A549 (cell line): ENCODE results near the gene ARTN. TPM values are rescaled to one million over a fixed set of nuclear protein-coding genes. Genes with fewer than 3 reads are reported as not detected.

Experiments
- ATAC-seq, 2 experiments: fragments of 200-7000 bp in 1 of 2; fragments of >200 bp in 1 of 2; cut with Nextera tagmentation in 1 of 2; cut with Tn5 transposase in 1 of 2; 3 replicates each; pipeline versions ENCODE4 v1.8.0 to v1.9.1; 2018 to 2020; ENCODE audit warnings: mild to moderate bottlenecking in 1 of 2, moderate library complexity in 1 of 2
- CTCF ChIA-PET: fragments of 300-600 bp; sonication (Branson Sonifier 250); formaldehyde crosslinking; extraction: SDS; loops from one replicate; lab custom pipeline; 2021; ENCODE audit warnings: antibody characterized with exemption, inconsistent platforms; lab: Yijun Ruan, JAX
- POLR2A ChIA-PET: fragments of 350-600 bp; formaldehyde crosslinking; extraction: SDS; loops from one replicate; lab custom pipeline; 2021; ENCODE audit warnings: antibody characterized with exemption, inconsistent platforms; lab: Yijun Ruan, JAX
- DNase-seq, 2 experiments: peaks; one replicate each; pipeline versions ENCODE4 v3.0.0 to v3.0.0-alpha.2; 2011 to 2016; ENCODE audit warnings: low read depth in 1 of 2, low spot score in 1 of 2
- FAIRE-seq: peaks from 2 replicates; lab custom pipeline; 2011; peaks lifted over from hg19 to GRCh38; lab: Jason Lieb, UNC
- H3K27ac ChIP-seq, 2 experiments: fragments of >200 bp; sonication (Bioruptor Twin); formaldehyde crosslinking; 3 replicates each; pipeline ENCODE4 v1.5.1; 2016 to 2017
- H3K4me1 ChIP-seq: fragments of >200 bp; sonication (Bioruptor Twin); formaldehyde crosslinking; 3 replicates; pipeline ENCODE4 v1.6.1; 2016
- H3K4me2 ChIP-seq: fragments of >200 bp; sonication (Bioruptor Twin); formaldehyde crosslinking; 3 replicates; pipeline ENCODE4 v1.6.1; 2016
- H3K4me3 ChIP-seq: fragments of >200 bp; sonication (Bioruptor Twin); formaldehyde crosslinking; 3 replicates; pipeline ENCODE4 v1.5.1; 2016
- H3K9me3 ChIP-seq: fragments of >200 bp; sonication (Bioruptor Twin); formaldehyde crosslinking; 3 replicates; pipeline ENCODE4 v1.6.1; 2016
- BHLHE40 ChIP-seq: IDR thresholded peaks from 2 replicates; pipeline ENCODE4 v1.6.1; 2012; ENCODE audit warnings: low read depth, low read length, inconsistent platforms
- CBX2 ChIP-seq: fragments of 200-600 bp; sonication (generic); IDR thresholded peaks from 2 replicates; pipeline ENCODE4 v1.6.1; 2016; ENCODE audit warnings: low read depth, mild to moderate bottlenecking, borderline replicate concordance
- CHD2 ChIP-seq: fragments of 150-350 bp; IDR thresholded peaks from 2 replicates; pipeline ENCODE4 v1.6.1; 2014; ENCODE audit warnings: low read length; ENCODE audit not compliant: partially characterized antibody
- CTCF ChIP-seq: fragments of >200 bp; sonication (Bioruptor Twin); formaldehyde crosslinking; IDR thresholded peaks from 3 replicates; pipeline ENCODE4 v1.5.1; 2016
- EHF ChIP-seq: fragments of 250-450 bp; sonication (Bioruptor Pico); IDR thresholded peaks from 2 replicates; pipeline ENCODE4 v1.5.0; 2020; ENCODE audit warnings: mild to moderate bottlenecking
- FOXS1 ChIP-seq: fragments of 250-450 bp; sonication (Bioruptor Pico); IDR thresholded peaks from 2 replicates; pipeline ENCODE4 v1.5.0; 2020; ENCODE audit warnings: mild to moderate bottlenecking, moderate library complexity
- HDAC2 ChIP-seq: fragments of 200-600 bp; sonication (generic); IDR thresholded peaks from 2 replicates; pipeline ENCODE4 v1.6.1; 2016
- HOXA7 ChIP-seq: fragments of 250-450 bp; sonication (Bioruptor Pico); IDR thresholded peaks from 2 replicates; pipeline ENCODE4 v1.5.0; 2020; ENCODE audit warnings: mild to moderate bottlenecking, moderate library complexity
- JUN ChIP-seq, 2 experiments: fragments of >200 bp; sonication (Bioruptor Twin); formaldehyde crosslinking; IDR thresholded peaks; 2 replicates in 1 of 2; 3 replicates in 1 of 2; pipeline ENCODE4 v1.6.1; 2016 to 2017
- KDM1A ChIP-seq: fragments of 200-600 bp; sonication (generic); IDR thresholded peaks from 2 replicates; pipeline ENCODE4 v1.6.1; 2016; ENCODE audit warnings: low read depth, mild to moderate bottlenecking
- MAX ChIP-seq: IDR thresholded peaks from 2 replicates; pipeline ENCODE4 v1.6.1; 2012
- MAZ ChIP-seq: fragments of 150-350 bp; IDR thresholded peaks from 2 replicates; pipeline ENCODE4 v1.6.1; 2014; ENCODE audit warnings: antibody characterized with exemption, low read depth, low read length, borderline replicate concordance
- NFE2L2 ChIP-seq: fragments of 150-350 bp; conservative IDR thresholded peaks from 2 replicates; pipeline ENCODE4 v1.6.1; 2014; ENCODE audit warnings: low read length
- NPAS2 ChIP-seq: fragments of 250-450 bp; sonication (Bioruptor Pico); IDR thresholded peaks from 2 replicates; pipeline ENCODE4 v1.8.0; 2022; ENCODE audit warnings: mild to moderate bottlenecking, moderate library complexity, borderline replicate concordance
- POLR2AphosphoS2 ChIP-seq: conservative IDR thresholded peaks from 2 replicates; pipeline ENCODE4 v1.6.1; 2012; ENCODE audit warnings: low read length, improper control_type of control experiment, inconsistent platforms
- RARB ChIP-seq: fragments of 250-450 bp; sonication (Bioruptor Pico); IDR thresholded peaks from 2 replicates; pipeline ENCODE4 v1.8.0; 2021; ENCODE audit warnings: mild to moderate bottlenecking, moderate library complexity
- REST ChIP-seq: fragments of 200-600 bp; sonication (generic); IDR thresholded peaks from 2 replicates; pipeline ENCODE4 v1.6.1; 2016; ENCODE audit warnings: antibody characterized with exemption, mild to moderate bottlenecking, moderate library complexity
- SREBF2 ChIP-seq: fragments of 450-650 bp; IDR thresholded peaks from 2 replicates; pipeline ENCODE4 v1.6.1; 2014; ENCODE audit warnings: mild to moderate bottlenecking, moderate library complexity
- TFCP2L1 ChIP-seq: fragments of 250-450 bp; sonication (Bioruptor Pico); IDR thresholded peaks from 2 replicates; pipeline ENCODE4 v1.5.0; 2021; ENCODE audit warnings: mild to moderate bottlenecking
- ZNF302 ChIP-seq: fragments of 250-450 bp; sonication (Bioruptor Pico); IDR thresholded peaks from 2 replicates; pipeline ENCODE4 v1.9.0; 2021; ENCODE audit warnings: inconsistent platforms, mild to moderate bottlenecking, moderate library complexity
- WGBS: methylation state at CpG from one replicate; pipeline ENCODE4 v1.1.6; 2017; ENCODE audit errors: missing lambda C conversion rate; 5-methylcytosine and 5-hydroxymethylcytosine counted together
- polyA plus RNA-seq, 4 experiments: library from polyadenylated mRNA; depleted of rRNA in 3 of 4; stranded (reverse); fragments of >200 nt; fragmentation: RNase III in 1 of 4; extraction: RNeasy Plus Mini Kit Qiagen cat#74134 plus additional on column Dnase treatment in 1 of 4; gene quantifications; 2 replicates in 3 of 4; 3 replicates in 1 of 4; pipeline ENCODE4 v1.2.3, GENCODE V29; 2011 to 2017
- TF ChIP-seq, protein P1 (sequence below): fragments of 450-650 bp; IDR thresholded peaks from 2 replicates; pipeline ENCODE4 v1.6.1; 2014; ENCODE audit warnings: antibody characterized with exemption
- TF ChIP-seq, protein P2 (sequence below): IDR thresholded peaks from 2 replicates; pipeline ENCODE4 v1.6.1; 2012; ENCODE audit warnings: low read depth, borderline replicate concordance

Gene ARTN
- polyA plus RNA-seq, 2 of the 4 experiments (the other 2 are of a cell fraction): 0.21 to 0.53 TPM

DNA sequence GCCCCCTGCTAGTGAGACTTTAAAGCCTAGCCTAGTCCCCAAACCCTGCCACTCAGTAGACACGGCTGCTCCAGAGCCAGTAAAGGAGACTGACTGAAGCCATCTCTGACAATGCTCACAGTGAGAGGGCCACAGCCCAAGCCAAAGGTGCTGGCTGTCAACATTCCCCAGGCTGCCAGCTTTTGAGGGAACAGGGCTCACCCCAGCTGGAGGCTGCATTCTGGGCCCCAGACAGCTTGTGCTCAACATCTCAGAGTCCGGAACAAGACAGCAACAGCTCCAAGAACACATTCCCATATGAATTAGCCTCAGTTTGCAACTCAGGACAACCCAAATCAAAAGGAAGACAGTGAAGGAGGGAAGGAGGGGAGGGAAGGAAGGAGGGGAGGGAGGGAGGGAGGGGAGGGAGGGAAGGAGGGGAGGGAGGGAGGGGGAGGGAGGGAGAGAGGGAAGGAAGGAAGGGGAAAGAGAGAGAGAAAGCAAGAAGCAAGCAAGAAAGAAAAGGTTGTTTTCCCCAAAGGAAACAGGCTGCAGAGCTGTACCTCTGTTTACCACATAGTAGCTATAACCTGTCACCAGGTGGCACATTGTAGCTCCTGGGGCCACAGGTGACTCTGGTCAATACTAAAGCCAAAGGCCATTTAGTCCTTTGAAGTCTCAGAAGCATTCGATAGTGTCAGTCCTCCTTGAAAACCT is 5.4 kb downstream of the ARTN start:
- TF ChIP-seq CHD2: no peak
- no peak for TF ChIP-seq POLR2AphosphoS2
- no peak for TF ChIP-seq HOXA7 (CRISPR knock-in tag)
- TF ChIP-seq MAZ: no peak
- no peak for TF ChIP-seq RARB (CRISPR knock-in tag)
- TF ChIP-seq, protein P1, sequence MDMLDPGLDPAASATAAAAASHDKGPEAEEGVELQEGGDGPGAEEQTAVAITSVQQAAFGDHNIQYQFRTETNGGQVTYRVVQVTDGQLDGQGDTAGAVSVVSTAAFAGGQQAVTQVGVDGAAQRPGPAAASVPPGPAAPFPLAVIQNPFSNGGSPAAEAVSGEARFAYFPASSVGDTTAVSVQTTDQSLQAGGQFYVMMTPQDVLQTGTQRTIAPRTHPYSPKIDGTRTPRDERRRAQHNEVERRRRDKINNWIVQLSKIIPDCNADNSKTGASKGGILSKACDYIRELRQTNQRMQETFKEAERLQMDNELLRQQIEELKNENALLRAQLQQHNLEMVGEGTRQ: no peak
- no peak for TF ChIP-seq NPAS2
- TF ChIP-seq, protein P2, sequence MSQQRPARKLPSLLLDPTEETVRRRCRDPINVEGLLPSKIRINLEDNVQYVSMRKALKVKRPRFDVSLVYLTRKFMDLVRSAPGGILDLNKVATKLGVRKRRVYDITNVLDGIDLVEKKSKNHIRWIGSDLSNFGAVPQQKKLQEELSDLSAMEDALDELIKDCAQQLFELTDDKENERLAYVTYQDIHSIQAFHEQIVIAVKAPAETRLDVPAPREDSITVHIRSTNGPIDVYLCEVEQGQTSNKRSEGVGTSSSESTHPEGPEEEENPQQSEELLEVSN: no peak
- TF ChIP-seq CBX2: no peak
- TF ChIP-seq SREBF2: no peak
- TF ChIP-seq MAX: no peak
- no peak for TF ChIP-seq TFCP2L1
- no peak for TF ChIP-seq REST
- TF ChIP-seq, all 56 proteins: peak for 0
- WGBS: 83% methylated on average over 3 of the region's 3 CpGs
- no peak overlapping the region for H3K4me3 ChIP-seq
- ChIA-PET CTCF (interaction anchor here (1.5 to 16.9 kb wide), 2 partner anchors 9 to 174 kb away, joined by 5 to 243 read pairs; no protein-coding TSS in a partner anchor), POLR2A (no interaction called here)
- no peak overlapping the region for H3K4me2 ChIP-seq
- DNase-seq (no peak), ATAC-seq (no peak), FAIRE-seq (no peak)
- peaks cover 27% of the 10 kb centered on the region for H3K4me1 ChIP-seq
- peak overlapping the region in 1 of 2 experiments; percentile 35; a peak in 1 of 6 replicates for H3K27ac ChIP-seq
- no peaks in the 10 kb centered on the region for H3K9me3 ChIP-seq

- H3K4me2 ChIP-seq: no peak overlapping the region
- 95% methylated on average over 2 of the region's 3 CpGs for WGBS
- no peak for ATAC-seq
- H3K4me1 ChIP-seq: peaks cover 9% of the 10 kb centered on the region
- no peak overlapping the region for H3K27ac ChIP-seq
- CTCF ChIA-PET: interaction anchor here (0.7 to 7.4 kb wide), 5 partner anchors 8 to 178 kb away, joined by 3 to 69 read pairs (median 4); partner anchors contain the start of gene ARTN
- H3K4me3 ChIP-seq: no peak overlapping the region
- FAIRE-seq: no peak
- TF ChIP-seq NPAS2: no peak
- no peak for TF ChIP-seq EHF (CRISPR knock-in tag)
- TF ChIP-seq, protein P2: no peak
- TF ChIP-seq POLR2AphosphoS2: no peak
- no peak for TF ChIP-seq HDAC2
- TF ChIP-seq CBX2: no peak
- H3K9me3 ChIP-seq: no peaks in the 10 kb centered on the region
- no peak for DNase-seq
- POLR2A ChIA-PET: no interaction called here
Observed at GRCh38 chr1:43942411-43942810, 8.8 kb downstream of the ARTN start.

- CTCF ChIA-PET: interaction anchor here (1.2 to 7.4 kb wide), 4 partner anchors 7 to 256 kb away, joined by 3 to 69 read pairs (median 20); partner anchors contain the start of gene ARTN
- TF ChIP-seq ZNF302 (CRISPR knock-in tag): no peak
- TF ChIP-seq JUN (IDR thresholded peaks at IDR 0.05): no peak
- no peak for TF ChIP-seq KDM1A
- TF ChIP-seq NFE2L2: no peak
- no peak for TF ChIP-seq MAZ
- TF ChIP-seq FOXS1 (CRISPR knock-in tag): no peak
- TF ChIP-seq EHF (CRISPR knock-in tag): no peak
- no peak for TF ChIP-seq CBX2
- TF ChIP-seq, protein P1: no peak
- no peak for TF ChIP-seq BHLHE40
- TF ChIP-seq CTCF: no peak
- WGBS: 96% methylated on average over 1 of the region's 1 CpG
- Histone ChIP-seq H3K27ac (no peak overlapping the region), H3K4me1 (peaks cover 13% of the 10 kb centered on the region; the same call in 1 of the 3 replicates), H3K4me3 (no peak overlapping the region), H3K9me3 (no peaks in the 10 kb centered on the region), H3K4me2 (peak overlapping the region; percentile 87)
- POLR2A ChIA-PET: no interaction called here
- no peak for DNase-seq
- ATAC-seq: no peak
- no peak for FAIRE-seq
Observed at GRCh38 chr1:43944860-43945259, 11.3 kb downstream of the ARTN start.
